Keratinocyte (primary cell): ENCODE results near the gene BBS12. TPM values are rescaled to one million over a fixed set of nuclear protein-coding genes. Genes with fewer than 3 reads are reported as not detected.

Experiments
- DNase-seq: peaks from one replicate; pipeline ENCODE4 v3.0.0-alpha.2; 2011; ENCODE audit warnings: low read depth, missing footprints, low spot score
- FAIRE-seq: peaks from 2 replicates; lab custom pipeline; 2011; peaks lifted over from hg19 to GRCh38; lab: Jason Lieb, UNC
- H2AFZ ChIP-seq: 2 replicates; pipeline ENCODE4 v1.6.0; 2012; ENCODE audit warnings: low read length, control low read depth, inconsistent platforms; ENCODE audit not compliant: control insufficient read depth
- H3K27ac ChIP-seq: 2 replicates; pipeline ENCODE4 v1.5.1; 2011; ENCODE audit warnings: low read length; ENCODE audit not compliant: control insufficient read depth, insufficient read depth
- H3K27me3 ChIP-seq: 3 replicates; pipeline ENCODE4 v1.6.0; 2011; ENCODE audit warnings: low read length; ENCODE audit not compliant: control insufficient read depth, insufficient read depth; ENCODE audit errors: extremely low read depth
- H3K36me3 ChIP-seq, 2 experiments: 2 replicates in 1 of 2; 3 replicates in 1 of 2; pipeline ENCODE4 v1.5.1; 2011; ENCODE audit warnings: low read length in 2 of 2, mild to moderate bottlenecking in 1 of 2; ENCODE audit not compliant: control insufficient read depth in 2 of 2, insufficient read depth in 2 of 2; ENCODE audit errors: extremely low read depth in 1 of 2
- H3K4me1 ChIP-seq: 3 replicates; pipeline ENCODE4 v1.5.1; 2011; ENCODE audit warnings: low read length; ENCODE audit not compliant: control insufficient read depth, insufficient read depth; ENCODE audit errors: extremely low read depth
- H3K4me2 ChIP-seq: 3 replicates; pipeline ENCODE4 v1.6.0; 2011; ENCODE audit warnings: low read depth, low read length; ENCODE audit not compliant: control insufficient read depth, insufficient read depth; ENCODE audit errors: extremely low read depth
- H3K4me3 ChIP-seq, 3 experiments: fragments of 200-600 bp in 1 of 3; sonication (generic) in 1 of 3; 2 replicates in 2 of 3; 3 replicates in 1 of 3; pipeline ENCODE4 v1.5.1; 2011 to 2016; ENCODE audit warnings: low read length in 3 of 3, mild to moderate bottlenecking in 3 of 3, control low read depth in 2 of 3, inconsistent platforms in 1 of 3, low read depth in 1 of 3, mixed read lengths in 1 of 3, mixed run types in 1 of 3, moderate library complexity in 1 of 3; ENCODE audit not compliant: control insufficient read depth in 2 of 3, insufficient read depth in 2 of 3; ENCODE audit errors: extremely low read depth in 1 of 3
- H3K79me2 ChIP-seq: 2 replicates; pipeline ENCODE4 v1.6.0; 2012; ENCODE audit warnings: low read length; ENCODE audit not compliant: control insufficient read depth, insufficient read depth
- H3K9ac ChIP-seq: 3 replicates; pipeline ENCODE4 v1.6.0; 2011; ENCODE audit warnings: low read length; ENCODE audit not compliant: control insufficient read depth, insufficient read depth; ENCODE audit errors: extremely low read depth
- H3K9me1 ChIP-seq: 3 replicates; pipeline ENCODE4 v1.6.0; 2011; ENCODE audit warnings: low read length; ENCODE audit not compliant: control insufficient read depth, insufficient read depth; ENCODE audit errors: extremely low read depth
- H3K9me3 ChIP-seq: 2 replicates; pipeline ENCODE4 v1.5.1; 2012; ENCODE audit warnings: low read depth, low read length; ENCODE audit not compliant: control insufficient read depth
- H4K20me1 ChIP-seq: 3 replicates; pipeline ENCODE4 v1.6.0; 2011; ENCODE audit warnings: low read length; ENCODE audit not compliant: control insufficient read depth, insufficient read depth; ENCODE audit errors: extremely low read depth
- EZH2 ChIP-seq: IDR thresholded peaks from one replicate; pipeline ENCODE4 v1.6.1; 2012; ENCODE audit warnings: inconsistent platforms, mild to moderate bottlenecking, low read length, moderate library complexity
- dilution Hi-C: fragments of 300-500 bp; cut with MboI; formaldehyde crosslinking; loops from one replicate; pipeline ENCODE4 v1.7.0; 2020; ENCODE audit warnings: low sequenced_read_pairs; ENCODE audit not compliant: extremely low pct_ligation_motif_present
- polyA plus RNA-seq, 5 experiments: library from polyadenylated mRNA; depleted of rRNA in 3 of 5; stranded (reverse) in 3 of 5; stranded (forward) in 1 of 5; unstranded in 1 of 5; fragments of >200 nt; gene quantifications; 1 replicate in 1 of 5; 2 replicates in 3 of 5; 3 replicates in 1 of 5; pipeline versions ENCODE4 v1.2.1 to v1.2.3, GENCODE V29; 2011 to 2012; ENCODE audit warnings: missing spikeins in 2 of 5, low read depth in 1 of 5, low replicate concordance in 1 of 5
- TF ChIP-seq, protein P1 (sequence below), 3 experiments: IDR thresholded peaks in 1 of 3; conservative IDR thresholded peaks in 1 of 3; optimal IDR thresholded peaks in 1 of 3; 2 replicates in 2 of 3; 3 replicates in 1 of 3; pipeline versions ENCODE3 to v1.5.1; 2011; ENCODE audit warnings: low read length in 3 of 3, mild to moderate bottlenecking in 3 of 3, moderate library complexity in 2 of 3, control low read depth in 1 of 3, inconsistent platforms in 1 of 3; ENCODE audit not compliant: insufficient read depth in 2 of 3; ENCODE audit errors: extremely low read depth in 1 of 3

The BBS12 gene
- polyA plus RNA-seq, 1 donor (not counting 4 experiments of a cell fraction or from before 2014, with no cell fraction given): 2.5 TPM

DNA sequence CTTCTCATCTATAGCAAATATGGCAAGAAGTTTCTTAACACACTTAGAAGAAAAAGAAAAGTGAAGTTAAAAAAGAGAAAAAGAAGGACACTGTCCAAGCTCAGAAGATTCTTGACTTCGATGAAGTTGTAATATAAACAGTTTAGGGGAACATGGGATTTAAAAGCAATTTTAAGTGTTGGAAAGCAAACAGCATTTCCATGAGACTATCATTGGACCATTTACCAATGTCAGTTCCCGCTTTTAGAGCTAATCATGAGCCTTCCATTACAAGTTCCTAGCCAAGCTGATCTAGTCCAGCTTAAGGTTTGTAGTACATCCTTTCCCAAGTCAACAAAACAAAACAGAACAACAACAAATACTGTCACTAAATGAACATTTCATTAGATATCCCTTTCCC, 49.0 kb downstream of the BBS12 start:
- no peak for FAIRE-seq
- peaks cover 44% of the 10 kb centered on the region for H3K4me1 ChIP-seq
- H3K9ac ChIP-seq: no peak overlapping the region
- H3K27ac ChIP-seq: no peak overlapping the region
- H3K4me2 ChIP-seq: no peak overlapping the region
- no peaks in the 10 kb centered on the region for H3K27me3 ChIP-seq
- H3K36me3 ChIP-seq: no peaks in the 10 kb centered on the region
- H3K9me1 ChIP-seq: no peaks in the 10 kb centered on the region
- no peak for TF ChIP-seq EZH2
- no peaks in the 10 kb centered on the region for H4K20me1 ChIP-seq
- no peak for DNase-seq
- no peak overlapping the region for H2AFZ ChIP-seq
- dilution Hi-C loops: no loop called here
- peaks cover under 1% of the 10 kb centered on the region for H3K9me3 ChIP-seq
- H3K4me3 ChIP-seq: no peak overlapping the region
- no peaks in the 10 kb centered on the region for H3K79me2 ChIP-seq

DNA sequence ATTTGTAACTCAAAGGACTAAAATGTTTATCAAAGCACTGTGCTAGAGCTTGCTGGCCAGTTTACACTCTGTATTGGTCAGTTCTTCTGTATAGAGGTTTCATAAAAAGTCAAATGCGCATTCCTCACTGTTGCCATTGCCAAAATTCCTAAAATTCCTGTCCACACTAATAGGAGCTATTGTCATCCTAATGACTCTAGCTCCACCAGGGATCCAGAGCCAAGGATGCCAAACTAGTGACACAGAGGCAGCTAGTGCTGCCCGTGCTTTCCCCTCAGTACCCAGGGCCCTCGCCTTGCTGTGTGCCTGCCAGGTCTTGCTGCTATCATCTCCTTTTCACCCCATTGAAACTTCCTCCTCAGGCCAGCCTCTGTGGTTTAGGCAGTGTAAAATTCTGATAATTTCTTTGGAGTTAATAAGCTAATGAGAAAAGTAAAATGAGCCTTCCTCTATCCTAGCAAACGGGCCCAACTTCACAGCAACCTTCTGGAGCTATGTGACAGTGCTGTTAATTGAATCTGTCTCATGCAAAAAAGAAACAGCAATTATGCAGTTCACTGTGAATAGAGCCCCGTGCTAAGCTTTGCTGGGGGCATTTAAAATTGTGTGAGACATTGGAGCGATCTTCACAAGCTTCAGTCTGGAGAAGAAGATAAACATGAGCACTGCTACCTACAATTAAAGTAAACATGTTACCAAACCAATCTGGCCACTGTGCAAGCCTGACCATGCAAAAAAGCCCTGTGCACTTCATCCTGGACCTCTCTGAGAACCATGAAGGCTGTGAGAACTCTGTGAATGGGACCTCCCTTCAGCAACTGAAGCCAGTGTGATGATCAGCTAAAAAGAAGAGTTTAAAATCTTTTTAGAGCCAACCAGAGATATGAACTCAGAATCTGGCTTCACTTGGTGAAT, 51.1 kb downstream of the BBS12 start:
- H3K36me3 ChIP-seq: no peaks in the 10 kb centered on the region
- peaks cover 3% of the 10 kb centered on the region for H3K9me3 ChIP-seq
- peak overlapping the region in 2 of 3 experiments; percentile 3 for H3K4me3 ChIP-seq
- dilution Hi-C loops: no loop called here
- H2AFZ ChIP-seq: peak overlapping the region; percentile 38
- no peaks in the 10 kb centered on the region for H4K20me1 ChIP-seq
- no peaks in the 10 kb centered on the region for H3K79me2 ChIP-seq
- no peaks in the 10 kb centered on the region for H3K27me3 ChIP-seq
- no peaks in the 10 kb centered on the region for H3K9me1 ChIP-seq
- peak overlapping the region; percentile 72 for H3K4me2 ChIP-seq
- H3K9ac ChIP-seq: peak overlapping the region; percentile 24
- peaks cover 35% of the 10 kb centered on the region for H3K4me1 ChIP-seq
- peak overlapping the region; percentile 74 for H3K27ac ChIP-seq
- DNase-seq (peak; percentile 69), FAIRE-seq (peak; percentile 97)
- no peak for TF ChIP-seq EZH2
- TF ChIP-seq, protein P1, sequence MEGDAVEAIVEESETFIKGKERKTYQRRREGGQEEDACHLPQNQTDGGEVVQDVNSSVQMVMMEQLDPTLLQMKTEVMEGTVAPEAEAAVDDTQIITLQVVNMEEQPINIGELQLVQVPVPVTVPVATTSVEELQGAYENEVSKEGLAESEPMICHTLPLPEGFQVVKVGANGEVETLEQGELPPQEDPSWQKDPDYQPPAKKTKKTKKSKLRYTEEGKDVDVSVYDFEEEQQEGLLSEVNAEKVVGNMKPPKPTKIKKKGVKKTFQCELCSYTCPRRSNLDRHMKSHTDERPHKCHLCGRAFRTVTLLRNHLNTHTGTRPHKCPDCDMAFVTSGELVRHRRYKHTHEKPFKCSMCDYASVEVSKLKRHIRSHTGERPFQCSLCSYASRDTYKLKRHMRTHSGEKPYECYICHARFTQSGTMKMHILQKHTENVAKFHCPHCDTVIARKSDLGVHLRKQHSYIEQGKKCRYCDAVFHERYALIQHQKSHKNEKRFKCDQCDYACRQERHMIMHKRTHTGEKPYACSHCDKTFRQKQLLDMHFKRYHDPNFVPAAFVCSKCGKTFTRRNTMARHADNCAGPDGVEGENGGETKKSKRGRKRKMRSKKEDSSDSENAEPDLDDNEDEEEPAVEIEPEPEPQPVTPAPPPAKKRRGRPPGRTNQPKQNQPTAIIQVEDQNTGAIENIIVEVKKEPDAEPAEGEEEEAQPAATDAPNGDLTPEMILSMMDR (optimal IDR thresholded peaks at IDR 0.05 in 1 of 3, IDR thresholded peaks at IDR 0.05 in 1 of 3, conservative IDR thresholded peaks at IDR 0.05 in 1 of 3; ENCODE audit: extremely low read depth in 1 of 3, insufficient read depth in 2 of 3, low read length in 3 of 3): no peak
